Esophagus squamous epithelium (tissue), 5 donors: ENCODE measurements around the gene PCED1A. TPM values are rescaled to one million over a fixed set of nuclear protein-coding genes. Genes with fewer than 3 reads are reported as not detected.

Experiments used
- DNase-seq: peaks from one replicate; lab custom pipeline; 2025; lab: John Stamatoyannopoulos, UW
- H3K27ac ChIP-seq, 4 donors: fragments of 200-600 bp; sonication (generic); one replicate each; pipeline ENCODE4 v1.5.1; 2016 to 2019; ENCODE audit warnings: mild to moderate bottlenecking in 1 of 4
- H3K27me3 ChIP-seq, 4 donors: fragments of 200-600 bp; sonication (generic); 1 replicate in 3 of 4; 2 replicates in 1 of 4; pipeline versions ENCODE4 v1.5.1 to v1.6.0; 2017 to 2021; ENCODE audit warnings: antibody characterized with exemption in 1 of 4
- H3K36me3 ChIP-seq, 3 donors: fragments of 200-600 bp; sonication (generic); one replicate each; pipeline ENCODE4 v1.5.1; 2016 to 2019
- H3K4me1 ChIP-seq, 3 donors: fragments of 200-600 bp; sonication (generic); one replicate each; pipeline ENCODE4 v1.5.1; 2017 to 2019
- H3K4me3 ChIP-seq, 4 donors: fragments of 200-600 bp; sonication (generic); 1 replicate in 3 of 4; 2 replicates in 1 of 4; pipeline ENCODE4 v1.5.1; 2016 to 2019; ENCODE audit warnings: mild to moderate bottlenecking in 2 of 4, moderate library complexity in 1 of 4
- H3K9me3 ChIP-seq, 3 donors: fragments of 200-600 bp; sonication (generic); one replicate each; pipeline ENCODE4 v1.5.1; 2016 to 2019
- POLR2A ChIP-seq, 4 donors: fragments of 450-650 bp; IDR thresholded peaks; one replicate each; pipeline ENCODE4 v1.6.1; 2017; ENCODE audit warnings: antibody characterized with exemption in 4 of 4, mild to moderate bottlenecking in 4 of 4, moderate library complexity in 3 of 4
- WGBS, 2 donors: methylation state at CpG; one replicate each; pipeline ENCODE4 v1.1.5; 2018; 5-methylcytosine and 5-hydroxymethylcytosine counted together
- intact Hi-C: fragments of 100-400 bp; cut with DNase I; formaldehyde crosslinking; loops from one replicate; pipeline ENCODE4 v1.15.0; 2022
- total RNA-seq, 4 donors: library from RNA; depleted of rRNA; stranded (reverse); fragments of >200 nt; gene quantifications; one replicate each; pipeline ENCODE4 v1.1.0, GENCODE V29; 2016
- TF ChIP-seq, protein P1 (sequence below), 6 experiments: fragments of 450-650 bp in 4 of 6; fragments of 200-600 bp in 2 of 6; sonication (generic) in 2 of 6; IDR thresholded peaks; one replicate each; pipeline ENCODE4 v1.5.1; 2016 to 2019; ENCODE audit warnings: antibody characterized with exemption in 6 of 6, mild to moderate bottlenecking in 4 of 6, moderate library complexity in 4 of 6
- donor health status: DM: yes; HTN: yes; CAD: no.

Gene PCED1A
- total RNA-seq, 4 donors from 2014 or later, result 9.0 to 25.6 (median 16.6) TPM

DNA sequence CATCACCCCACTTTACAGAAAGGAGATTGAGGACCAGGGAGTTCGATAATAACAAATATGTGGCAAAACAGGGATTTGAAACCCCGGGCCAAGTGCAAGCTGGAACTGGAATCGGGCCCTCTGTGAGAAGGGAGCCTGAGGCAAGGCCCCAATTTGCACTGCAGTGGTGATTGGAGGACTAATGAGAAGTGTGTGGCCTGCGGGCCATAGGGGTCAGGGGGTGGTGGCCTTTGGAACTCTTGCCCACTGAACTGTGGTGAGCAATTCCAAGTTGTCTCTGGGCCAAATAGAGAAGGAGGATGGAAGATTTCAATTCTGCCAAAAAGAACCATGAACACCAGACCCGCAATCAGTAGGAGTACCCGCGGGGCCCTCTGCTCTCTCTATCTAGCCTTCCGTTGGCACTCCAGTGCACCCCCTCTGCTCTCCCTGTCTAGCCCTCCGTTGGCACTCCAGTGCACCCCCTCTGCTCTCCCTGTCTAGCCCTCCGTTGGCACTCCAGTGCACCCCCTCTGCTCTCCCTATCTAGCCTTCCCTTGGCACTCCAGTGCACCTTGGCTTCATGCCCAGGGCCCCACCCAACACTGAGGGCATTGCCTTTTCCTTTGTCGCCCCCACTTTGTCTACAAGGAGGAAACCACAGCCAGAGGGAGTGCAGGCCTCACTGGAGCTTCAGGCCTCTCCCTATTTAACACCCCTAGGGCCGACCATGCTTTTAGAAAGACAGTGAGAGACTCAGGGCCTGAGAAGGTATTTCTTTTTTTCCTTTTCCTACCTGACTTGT, 26.8 kb upstream of the PCED1A start:
- intact Hi-C loops, result no loop called here
- no peak for DNase-seq
- H3K4me1 ChIP-seq, result peaks cover 6 to 23% (median 13%) of the 10 kb centered on the region in 3 donors
- TF ChIP-seq, protein P1, sequence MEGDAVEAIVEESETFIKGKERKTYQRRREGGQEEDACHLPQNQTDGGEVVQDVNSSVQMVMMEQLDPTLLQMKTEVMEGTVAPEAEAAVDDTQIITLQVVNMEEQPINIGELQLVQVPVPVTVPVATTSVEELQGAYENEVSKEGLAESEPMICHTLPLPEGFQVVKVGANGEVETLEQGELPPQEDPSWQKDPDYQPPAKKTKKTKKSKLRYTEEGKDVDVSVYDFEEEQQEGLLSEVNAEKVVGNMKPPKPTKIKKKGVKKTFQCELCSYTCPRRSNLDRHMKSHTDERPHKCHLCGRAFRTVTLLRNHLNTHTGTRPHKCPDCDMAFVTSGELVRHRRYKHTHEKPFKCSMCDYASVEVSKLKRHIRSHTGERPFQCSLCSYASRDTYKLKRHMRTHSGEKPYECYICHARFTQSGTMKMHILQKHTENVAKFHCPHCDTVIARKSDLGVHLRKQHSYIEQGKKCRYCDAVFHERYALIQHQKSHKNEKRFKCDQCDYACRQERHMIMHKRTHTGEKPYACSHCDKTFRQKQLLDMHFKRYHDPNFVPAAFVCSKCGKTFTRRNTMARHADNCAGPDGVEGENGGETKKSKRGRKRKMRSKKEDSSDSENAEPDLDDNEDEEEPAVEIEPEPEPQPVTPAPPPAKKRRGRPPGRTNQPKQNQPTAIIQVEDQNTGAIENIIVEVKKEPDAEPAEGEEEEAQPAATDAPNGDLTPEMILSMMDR (IDR thresholded peaks at IDR 0.05), result no peak
- TF ChIP-seq POLR2A (IDR thresholded peaks at IDR 0.05), result no peak
- peaks cover 0 to 6% (median 0%) of the 10 kb centered on the region in 4 donors for H3K27me3 ChIP-seq
- H3K4me3 ChIP-seq, result no peak overlapping the region
- 59 to 62% methylated on average over 11 to 12 of the region's 12 CpGs for WGBS, 2 donors
- peaks cover 21 to 48% (median 33%) of the 10 kb centered on the region in 3 donors for H3K36me3 ChIP-seq
- H3K9me3 ChIP-seq, result no peaks in the 10 kb centered on the region
- no peak overlapping the region for H3K27ac ChIP-seq

DNA sequence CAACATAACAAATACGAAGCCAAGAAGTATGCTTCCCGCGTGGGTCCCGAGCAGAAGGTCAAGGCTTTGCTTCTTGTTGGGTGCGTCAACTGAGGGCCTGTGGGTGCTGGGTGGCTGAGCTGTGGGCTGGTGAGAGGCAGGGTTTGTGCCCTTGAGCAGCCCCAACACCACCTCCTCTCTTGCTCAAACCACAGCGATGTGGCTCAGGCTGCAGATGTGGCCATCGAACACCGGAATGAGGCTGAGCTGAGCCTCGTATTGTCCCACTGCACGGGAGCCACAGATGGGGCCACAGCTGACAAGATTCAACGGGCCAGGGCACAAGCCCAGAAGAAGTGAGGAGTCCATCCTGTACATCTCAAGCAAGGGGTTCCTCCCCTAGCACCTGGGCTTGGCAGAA, 25.8 kb upstream of the PCED1A start:
- intact Hi-C loops, result no loop called here
- no peak for TF ChIP-seq POLR2A (IDR thresholded peaks at IDR 0.05)
- TF ChIP-seq, protein P1 (IDR thresholded peaks at IDR 0.05), result no peak
- WGBS, 2 donors, result 85 to 96% methylated on average over 4 to 8 of the region's 11 CpGs
- DNase-seq, result no peak
- peaks cover 31 to 59% (median 43%) of the 10 kb centered on the region in 3 donors for H3K36me3 ChIP-seq
- no peaks in the 10 kb centered on the region for H3K9me3 ChIP-seq
- H3K27me3 ChIP-seq, result no peaks in the 10 kb centered on the region
- no peak overlapping the region for H3K4me3 ChIP-seq
- H3K4me1 ChIP-seq, result peaks cover 0 to 15% (median 8%) of the 10 kb centered on the region in 3 donors
- H3K27ac ChIP-seq, result no peak overlapping the region

DNA sequence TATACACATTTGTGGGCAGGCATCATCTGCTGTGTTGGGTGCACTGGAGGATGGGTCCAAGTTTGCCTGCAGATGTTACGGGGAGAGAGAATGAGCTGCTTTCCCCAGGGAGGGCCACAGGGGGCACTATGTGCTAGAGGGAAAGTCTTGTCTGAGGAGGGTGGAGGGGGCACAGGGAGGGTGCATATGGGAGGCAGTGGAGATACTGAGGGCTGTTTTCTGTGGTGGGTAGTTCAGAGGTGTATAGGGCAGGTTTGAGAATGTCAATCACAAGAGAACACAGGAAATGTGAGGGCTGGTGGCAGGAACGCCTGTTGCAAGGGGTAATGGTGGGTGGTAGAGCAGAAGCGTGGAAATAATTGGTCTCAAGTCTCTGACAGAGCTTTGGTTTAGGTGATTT, 25.2 kb upstream of the PCED1A start:
- WGBS, 2 donors, result 87 to 92% methylated on average over 3 of the region's 3 CpGs
- Histone ChIP-seq H3K36me3 (peaks cover 38 to 65% (median 46%) of the 10 kb centered on the region in 3 donors), H3K9me3 (no peaks in the 10 kb centered on the region), H3K4me1 (peaks cover 0 to 9% (median 2%) of the 10 kb centered on the region in 3 donors), H3K27me3 (no peaks in the 10 kb centered on the region), H3K27ac (no peak overlapping the region), H3K4me3 (no peak overlapping the region)
- no peak for DNase-seq
- TF ChIP-seq, protein P1 (IDR thresholded peaks at IDR 0.05), result no peak
- intact Hi-C loops, result no loop called here

DNA sequence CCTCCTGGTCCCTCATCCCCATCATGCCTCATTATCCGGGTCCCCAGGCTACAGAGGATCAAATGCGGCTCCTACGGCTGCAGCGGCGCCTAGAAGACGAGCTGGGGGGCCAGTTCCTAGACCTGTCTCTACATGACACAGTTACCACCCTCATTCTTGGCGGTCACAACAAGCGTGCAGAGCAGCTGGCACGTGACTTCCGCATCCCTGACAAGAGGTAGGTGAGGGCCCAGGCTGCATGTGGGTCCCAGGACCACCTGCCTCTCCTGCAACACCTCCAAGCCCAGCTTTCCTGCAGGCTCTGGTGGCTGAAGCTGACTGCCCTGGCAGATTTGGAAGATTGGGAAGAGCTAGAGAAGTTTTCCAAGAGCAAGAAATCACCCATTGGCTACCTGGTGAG, 24.6 kb upstream of the PCED1A start:
- 78 to 80% methylated on average over 1 to 4 of the region's 10 CpGs for WGBS, 2 donors
- Histone ChIP-seq H3K4me3 (no peak overlapping the region), H3K27me3 (no peaks in the 10 kb centered on the region), H3K27ac (no peak overlapping the region), H3K9me3 (no peaks in the 10 kb centered on the region), H3K36me3 (peaks cover 41 to 68% (median 48%) of the 10 kb centered on the region in 3 donors), H3K4me1 (peaks cover 0 to 7% (median 0%) of the 10 kb centered on the region in 3 donors)
- TF ChIP-seq POLR2A (IDR thresholded peaks at IDR 0.05), result no peak
- TF ChIP-seq, protein P1 (IDR thresholded peaks at IDR 0.05), result no peak
- DNase-seq, result no peak
- intact Hi-C loops, result no loop called here

DNA sequence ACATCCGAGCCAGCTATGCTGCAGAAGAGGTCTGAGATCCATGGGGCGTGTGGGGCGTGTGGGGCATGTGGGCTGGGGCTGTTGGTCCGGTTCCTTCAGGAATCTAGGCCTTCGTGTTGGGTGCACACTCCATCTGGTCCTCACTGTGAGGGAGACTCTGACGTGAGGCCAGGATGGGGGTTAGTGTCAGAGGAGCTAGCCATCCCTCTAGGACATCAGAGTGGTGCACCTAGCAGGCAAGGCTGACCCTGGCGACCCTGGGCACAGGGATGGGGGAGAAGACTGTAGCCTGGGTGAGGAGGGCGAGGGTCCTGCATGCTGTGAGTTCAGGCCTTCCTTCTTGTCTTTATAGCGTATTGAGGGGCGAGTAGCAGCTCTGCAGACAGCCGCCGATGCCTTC, 24.2 kb upstream of the PCED1A start:
- intact Hi-C loops, result no loop called here

More for the DNA sequence above, 24.2 kb upstream of the PCED1A start:
- peaks cover 43 to 68% (median 48%) of the 10 kb centered on the region in 3 donors for H3K36me3 ChIP-seq
- peaks cover 0 to 7% (median 0%) of the 10 kb centered on the region in 3 donors for H3K4me1 ChIP-seq
- DNase-seq, result no peak
- H3K4me3 ChIP-seq, result no peak overlapping the region
- TF ChIP-seq POLR2A (IDR thresholded peaks at IDR 0.05), result no peak
- TF ChIP-seq, protein P1 (IDR thresholded peaks at IDR 0.05), result no peak
- no peaks in the 10 kb centered on the region for H3K9me3 ChIP-seq
- no peak overlapping the region for H3K27ac ChIP-seq
- no peaks in the 10 kb centered on the region for H3K27me3 ChIP-seq
- 91 to 93% methylated on average over 7 to 8 of the region's 12 CpGs for WGBS, 2 donors
